K562 (cell line): Measurements from ENCODE around the gene VPS13D. TPM values are rescaled to one million over a fixed set of nuclear protein-coding genes. Genes with fewer than 3 reads are reported as not detected.

Source experiments
- ARID1B ChIP-seq: fragments of 450-650 bp; IDR thresholded peaks from 2 replicates; pipeline ENCODE4 v1.6.1; 2016; ENCODE audit warnings: antibody characterized with exemption, mild to moderate bottlenecking, inconsistent platforms
- CEBPG ChIP-seq, 3 experiments: fragments of 200-800 bp in 1 of 3; sonication (Bioruptor generic) in 1 of 3; sonication (generic) in 1 of 3; formaldehyde crosslinking in 1 of 3; IDR thresholded peaks in 2 of 3; conservative IDR thresholded peaks in 1 of 3; 2 replicates each; pipeline versions ENCODE4 v1.6.1 to v1.8.0; 2016 to 2022; ENCODE audit warnings: missing compliant biosample characterization in 2 of 3, missing genetic modification characterization in 2 of 3, mild to moderate bottlenecking in 1 of 3, missing genetic modification reagents in 1 of 3
- ETS2 ChIP-seq: IDR thresholded peaks from 2 replicates; pipeline ENCODE4 v1.6.1; 2016; ENCODE audit warnings: borderline replicate concordance, missing genetic modification characterization, mild to moderate bottlenecking, moderate library complexity, missing compliant biosample characterization; ENCODE audit not compliant: poor library complexity, severe bottlenecking
- FOXP4 ChIP-seq: sonication (generic); formaldehyde crosslinking; IDR thresholded peaks from 2 replicates; pipeline ENCODE4 v1.8.0; 2022; ENCODE audit warnings: mild to moderate bottlenecking, missing genetic modification reagents, borderline replicate concordance
- KLF10 ChIP-seq: fragments of 250-450 bp; sonication (Bioruptor Pico); IDR thresholded peaks from 2 replicates; pipeline ENCODE4 v1.6.1; 2021; ENCODE audit warnings: matching md5 sums
- MEIS2 ChIP-seq: fragments of 450-650 bp; IDR thresholded peaks from 2 replicates; pipeline ENCODE4 v1.6.1; 2014; ENCODE audit warnings: mild to moderate bottlenecking; ENCODE audit not compliant: partially characterized antibody
- SLC30A9 ChIP-seq: fragments of 250-450 bp; sonication (Bioruptor Pico); IDR thresholded peaks from 2 replicates; pipeline ENCODE4 v1.8.0; 2022; ENCODE audit warnings: mild to moderate bottlenecking, moderate library complexity
- USF2 ChIP-seq: sonication (generic); formaldehyde crosslinking; IDR thresholded peaks from 2 replicates; pipeline ENCODE4 v1.5.0; 2020; ENCODE audit warnings: missing genetic modification reagents
- ZFP1 ChIP-seq: fragments of 450-650 bp; formaldehyde crosslinking; IDR thresholded peaks from 2 replicates; pipeline ENCODE4 v1.4.0; 2020; ENCODE audit warnings: mild to moderate bottlenecking, mixed read lengths
- ZNF165 ChIP-seq: fragments of 250-450 bp; sonication (Bioruptor Pico); IDR thresholded peaks from 2 replicates; pipeline ENCODE4 v1.4.0; 2020; ENCODE audit warnings: borderline replicate concordance
- ZNF316 ChIP-seq: fragments of 450-650 bp; IDR thresholded peaks from 2 replicates; pipeline ENCODE4 v1.6.1; 2016
- ZNF551 ChIP-seq: fragments of 250-450 bp; sonication (Bioruptor Pico); IDR thresholded peaks from 2 replicates; pipeline ENCODE4 v1.5.0; 2021; ENCODE audit warnings: mild to moderate bottlenecking, moderate library complexity
- polyA plus RNA-seq, 8 experiments: library from polyadenylated mRNA; depleted of rRNA in 4 of 8; stranded (reverse) in 5 of 8; unstranded in 3 of 8; fragments of >200 nt; fragmentation: Nextera tagmentation in 2 of 8; fragmentation: Illumina TruSeq in 1 of 8; extraction: Ambion mirVana in 2 of 8; extraction: Trizol in 1 of 8; gene quantifications; 2 replicates each; pipeline versions ENCODE4 v1.2.1 to v1.2.3, GENCODE V29; 2011 to 2014; ENCODE audit warnings: inconsistent platforms in 1 of 8, missing spikeins in 1 of 8
- total RNA-seq, 7 experiments: library from RNA; depleted of rRNA in 6 of 7; stranded (reverse); fragments of >200 nt in 6 of 7; fragmentation: Illumina TruSeq in 2 of 7; extraction: Trizol in 2 of 7; gene quantifications; 2 replicates each; pipeline versions ENCODE4 v1.2.1 to v1.2.3, GENCODE V29; 2011 to 2021; ENCODE audit warnings: low replicate concordance in 1 of 7
- TF ChIP-seq, protein P1 (sequence below), 2 experiments: IDR thresholded peaks; 2 replicates each; pipeline ENCODE4 v1.6.1; 2011; ENCODE audit warnings: borderline replicate concordance in 1 of 2, control low read depth in 1 of 2, low read depth in 1 of 2, low read length in 1 of 2, mild to moderate bottlenecking in 1 of 2, mixed read lengths in 1 of 2, moderate library complexity in 1 of 2; ENCODE audit not compliant: insufficient read depth in 1 of 2, insufficient read length in 1 of 2, poor library complexity in 1 of 2, severe bottlenecking in 1 of 2; ENCODE audit errors: extremely low read depth in 1 of 2
- TF ChIP-seq, protein P2 (sequence below): sonication (generic); formaldehyde crosslinking; IDR thresholded peaks from 2 replicates; pipeline ENCODE4 v1.8.1; 2023; ENCODE audit warnings: mild to moderate bottlenecking, missing genetic modification reagents
- TF ChIP-seq, protein P3 (sequence below): fragments of 250-450 bp; sonication (Bioruptor Pico); IDR thresholded peaks from 2 replicates; pipeline ENCODE4 v1.6.1; 2021; ENCODE audit warnings: mild to moderate bottlenecking

VPS13D gene
- total and polyA plus RNA-seq, 9 of the 15 experiments (the other 6 are each of a cell fraction or from before 2014, with no cell fraction given) = 6.1 to 51.5 (median 38.5) TPM

- TF ChIP-seq FOXP4 (CRISPR knock-in tag) (0 out of 2 replicates have a peak, but pooled peaks have one; percentile 32), ETS2 (tag) (no peak), ZNF551 (0 out of 2 replicates have a peak, but pooled peaks have one; percentile 15), ZNF165 (CRISPR knock-in tag) (0 out of 2 replicates have a peak, but pooled peaks have one; percentile 46), ZFP1 (CRISPR knock-in tag) (no peak), MEIS2 (peak; percentile 42), ARID1B (no peak), SLC30A9 (CRISPR knock-in tag) (no peak), ZNF316 (no peak), USF2 (CRISPR knock-in tag) (no peak), CEBPG (CRISPR knock-in tag; IDR thresholded peaks at IDR 0.05) (no peak), CEBPG (tag; conservative IDR thresholded peaks at IDR 0.05 in 1 of 2, IDR thresholded peaks at IDR 0.05 in 1 of 2) (no peak), KLF10 (no peak)
- TF ChIP-seq, protein P1, sequence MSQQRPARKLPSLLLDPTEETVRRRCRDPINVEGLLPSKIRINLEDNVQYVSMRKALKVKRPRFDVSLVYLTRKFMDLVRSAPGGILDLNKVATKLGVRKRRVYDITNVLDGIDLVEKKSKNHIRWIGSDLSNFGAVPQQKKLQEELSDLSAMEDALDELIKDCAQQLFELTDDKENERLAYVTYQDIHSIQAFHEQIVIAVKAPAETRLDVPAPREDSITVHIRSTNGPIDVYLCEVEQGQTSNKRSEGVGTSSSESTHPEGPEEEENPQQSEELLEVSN (IDR thresholded peaks at IDR 0.05; ENCODE audit: borderline replicate concordance in 1 of 2, extremely low read depth in 1 of 2, insufficient read depth in 1 of 2, insufficient read length in 1 of 2, low read depth in 1 of 2, low read length in 1 of 2, poor library complexity in 1 of 2, severe bottlenecking in 1 of 2) = no peak
- TF ChIP-seq, protein P2, sequence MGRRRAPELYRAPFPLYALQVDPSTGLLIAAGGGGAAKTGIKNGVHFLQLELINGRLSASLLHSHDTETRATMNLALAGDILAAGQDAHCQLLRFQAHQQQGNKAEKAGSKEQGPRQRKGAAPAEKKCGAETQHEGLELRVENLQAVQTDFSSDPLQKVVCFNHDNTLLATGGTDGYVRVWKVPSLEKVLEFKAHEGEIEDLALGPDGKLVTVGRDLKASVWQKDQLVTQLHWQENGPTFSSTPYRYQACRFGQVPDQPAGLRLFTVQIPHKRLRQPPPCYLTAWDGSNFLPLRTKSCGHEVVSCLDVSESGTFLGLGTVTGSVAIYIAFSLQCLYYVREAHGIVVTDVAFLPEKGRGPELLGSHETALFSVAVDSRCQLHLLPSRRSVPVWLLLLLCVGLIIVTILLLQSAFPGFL (CRISPR knock-in tag) = no peak
- TF ChIP-seq, protein P3, sequence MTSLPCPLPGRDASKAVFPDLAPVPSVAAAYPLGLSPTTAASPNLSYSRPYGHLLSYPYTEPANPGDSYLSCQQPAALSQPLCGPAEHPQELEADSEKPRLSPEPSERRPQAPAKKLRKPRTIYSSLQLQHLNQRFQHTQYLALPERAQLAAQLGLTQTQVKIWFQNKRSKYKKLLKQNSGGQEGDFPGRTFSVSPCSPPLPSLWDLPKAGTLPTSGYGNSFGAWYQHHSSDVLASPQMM (CRISPR knock-in tag) = no peak
These were observed 223.8 kb downstream of the VPS13D start (continued) for GRCh38 chr1:12453400-12454343.
